ENCODE data around the gene IRGC.
"Not testable (repeated sequence)": the region's sequence is repeated elsewhere in the genome, so short reads cannot be mapped to it uniquely, and the experiment has no call there.

The IRGC gene

GRCh38 chr19:43752287-43752875 lies 36.5 kb downstream of the IRGC start:
- no peak for DNase-seq

GRCh38 chr19:43754253-43754502 lies 38.3 kb downstream of the IRGC start:
- peak in 1 of 56 donors; percentile 56 for DNase-seq

DNA sequence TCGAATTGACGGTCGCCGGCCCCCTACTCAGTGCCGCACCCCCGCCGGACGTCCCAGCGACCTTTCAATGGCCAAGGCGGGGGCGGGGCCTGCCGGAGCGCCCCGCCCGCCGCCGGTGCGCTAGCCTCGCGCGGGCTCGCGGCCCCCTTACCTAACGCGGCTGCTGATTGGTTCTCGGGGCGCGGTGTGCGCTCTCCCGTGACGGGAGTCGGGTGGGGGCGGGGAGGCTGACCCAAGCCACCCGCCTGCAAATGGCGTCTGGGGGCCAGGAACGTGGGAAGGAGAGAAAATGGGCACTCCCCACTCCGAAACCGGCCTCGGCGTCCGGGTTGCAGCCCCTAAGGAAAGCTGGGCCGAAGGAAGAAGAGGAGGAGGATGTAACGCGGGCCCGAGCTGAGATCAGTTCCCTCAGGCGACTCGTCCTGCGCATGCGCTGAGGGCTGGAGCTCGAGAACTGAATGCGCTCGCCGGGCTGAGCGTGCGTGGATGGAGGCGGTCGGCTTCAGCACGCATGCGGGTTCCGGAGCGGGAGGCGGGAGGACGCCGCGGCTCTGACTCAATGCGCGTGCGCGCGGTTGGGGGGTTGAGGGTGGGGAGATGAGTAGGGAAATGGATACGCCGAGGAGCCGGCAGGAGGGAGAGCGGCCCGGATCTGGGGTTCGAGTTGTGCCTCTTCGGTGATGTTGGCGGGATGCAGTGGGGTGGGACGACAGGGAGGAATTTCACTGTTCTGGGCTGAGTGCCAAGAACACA lies 38.8 kb downstream of the IRGC start, which contains the start of gene SMG9:
Gene SMG9 (minus strand): TSS at position 460 of the 753 bp plus-strand sequence. CDS start 4,221 bp downstream, outside the sequence.
- DNase-seq, result peak; percentile 62 to 99 (median 94)

DNA sequence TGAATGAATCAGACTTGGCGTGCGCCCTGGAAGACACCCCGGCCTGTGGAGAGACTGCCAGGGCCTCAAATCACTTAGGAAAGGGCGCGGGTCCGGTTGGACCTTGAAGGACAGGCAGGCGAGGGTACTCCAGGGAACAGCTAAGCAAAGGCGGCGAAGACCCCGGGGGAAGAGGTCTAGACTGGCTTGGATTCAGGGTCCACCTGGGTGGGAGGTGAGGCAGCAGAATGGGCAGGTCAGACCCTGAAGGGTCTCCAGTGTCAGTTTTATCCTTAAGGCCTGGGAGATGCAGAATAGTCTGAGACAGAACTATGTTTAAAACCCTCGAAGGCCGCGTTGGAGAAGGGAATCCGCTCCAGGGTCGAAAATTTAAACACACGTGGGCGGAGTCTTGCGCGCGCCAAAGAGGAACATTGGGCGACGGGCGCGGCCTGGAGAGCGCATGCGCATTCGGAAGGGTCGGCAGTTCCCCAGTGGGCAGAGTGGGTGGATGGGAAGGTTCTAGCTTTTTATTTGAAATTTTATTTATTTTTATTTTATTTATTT lies 39.5 kb downstream of the IRGC start:
- peak in 53 of 56 donors; percentile 10 to 83 (median 58) for DNase-seq

GRCh38 chr19:43759515-43759914 lies 43.6 kb downstream of the IRGC start:
- no peak for DNase-seq

GRCh38 chr19:43760941-43761340 lies 45.1 kb downstream of the IRGC start:
- DNase-seq, result no peak

- no peak for DNase-seq
Measured at GRCh38 chr19:43762814-43763213, 46.9 kb downstream of the IRGC start.

- DNase-seq, result no peak
Measured at GRCh38 chr19:43763473-43763939, 47.6 kb downstream of the IRGC start.

GRCh38 chr19:43764684-43765083 lies 48.8 kb downstream of the IRGC start:
- not testable (repeated sequence) for DNase-seq

GRCh38 chr19:43765109-43765876 lies 49.4 kb downstream of the IRGC start:
- peak in 8 of 56 donors; percentile 4 to 38 (median 16) for DNase-seq

GRCh38 chr19:43766755-43767043 lies 50.8 kb downstream of the IRGC start:
- DNase-seq, result no peak

GRCh38 chr19:43767316-43767715 lies 51.4 kb downstream of the IRGC start:
- no peak for DNase-seq

DNA sequence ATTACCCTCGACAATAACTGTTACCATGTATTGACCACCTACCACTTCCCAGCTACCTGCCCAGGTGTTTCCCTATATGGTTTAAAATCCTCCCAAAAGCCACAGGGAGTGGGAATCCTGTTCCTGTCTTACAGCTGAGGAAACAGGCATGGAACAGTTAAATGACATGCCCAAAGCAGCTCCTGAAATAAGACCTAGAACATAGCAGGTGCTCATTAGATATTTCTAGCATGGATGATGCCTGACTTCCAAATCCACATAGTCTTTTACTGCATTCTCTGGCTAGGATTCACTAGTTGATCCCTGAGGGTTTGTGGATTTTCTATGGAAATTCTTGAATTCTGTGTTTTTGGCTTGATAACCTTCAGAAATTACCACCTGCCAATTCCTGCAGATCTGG lies 51.9 kb downstream of the IRGC start:
- DNase-seq, result no peak

GRCh38 chr19:43768273-43769050 lies 52.6 kb downstream of the IRGC start:
- DNase-seq, result no peak

GRCh38 chr19:43769256-43769655 lies 53.4 kb downstream of the IRGC start:
- no peak for DNase-seq
